Measurements from ENCODE around the gene SLC2A11. TPM values are rescaled to one million over a fixed set of nuclear protein-coding genes. Genes with fewer than 3 reads are reported as not detected.
A peak's percentile ranks its signal among the peaks of the same experiment; 100 is the strongest.

SLC2A11 gene
- total RNA-seq, 1 donor from 2014 or later = 9.4 TPM

DNA sequence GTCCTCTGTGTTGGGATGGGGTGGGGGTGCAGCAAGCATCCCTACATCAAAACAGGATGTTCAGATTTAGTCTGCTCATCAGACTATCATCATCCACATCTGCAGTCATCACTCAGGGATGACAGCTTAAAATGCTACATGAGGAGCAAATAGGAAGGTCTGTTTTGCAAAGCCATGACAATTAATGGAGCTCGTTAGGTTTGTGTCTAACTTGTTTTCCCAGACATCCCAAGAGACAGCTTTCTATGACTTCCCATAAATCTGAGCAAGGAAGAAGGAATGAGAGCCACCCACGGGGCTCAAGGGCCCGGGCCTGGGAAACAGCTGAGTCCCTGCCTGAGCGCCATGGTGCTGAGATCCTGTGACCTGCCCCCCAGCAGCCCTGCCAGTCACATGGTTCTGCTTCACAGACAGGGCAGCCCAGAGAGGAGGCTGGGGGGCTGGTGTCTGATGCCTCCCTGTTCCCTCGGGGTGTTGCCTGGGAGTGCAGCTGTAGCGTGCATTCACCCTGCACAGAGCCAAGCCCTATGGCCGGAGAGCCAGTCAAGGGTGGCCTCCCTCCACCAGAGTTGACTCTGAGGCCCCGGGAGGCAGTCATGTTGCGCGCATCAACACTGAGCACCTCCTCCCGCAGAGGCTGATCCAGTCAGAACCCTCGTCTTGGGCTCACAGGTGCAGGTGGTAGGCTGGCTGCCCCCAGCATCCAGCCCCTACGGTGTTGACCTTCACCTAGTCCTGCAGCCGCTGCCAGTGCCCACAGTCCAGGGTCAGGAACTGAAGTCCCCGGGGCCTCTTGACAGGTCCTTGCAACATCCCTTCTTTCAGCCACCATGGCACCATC is 30.9 kb upstream of the SLC2A11 start:
- intact Hi-C loops (cut with micrococcal nuclease) = no loop called here
- Mint-ChIP-seq H3K36me3 (ENCODE audit: low read depth) (peaks cover 59% of the 10 kb centered on the region), H3K4me3 (ENCODE audit: low read depth) (no peak overlapping the region), H3K9me3 (no peaks in the 10 kb centered on the region), H3K4me1 (ENCODE audit: low read depth) (peaks cover 10% of the 10 kb centered on the region), H3K27me3 (ENCODE audit: low read depth) (no peaks in the 10 kb centered on the region), H3K27ac (peak overlapping the region; percentile 81)
- DNase-seq (ENCODE audit: low spot score) = no peak

DNA sequence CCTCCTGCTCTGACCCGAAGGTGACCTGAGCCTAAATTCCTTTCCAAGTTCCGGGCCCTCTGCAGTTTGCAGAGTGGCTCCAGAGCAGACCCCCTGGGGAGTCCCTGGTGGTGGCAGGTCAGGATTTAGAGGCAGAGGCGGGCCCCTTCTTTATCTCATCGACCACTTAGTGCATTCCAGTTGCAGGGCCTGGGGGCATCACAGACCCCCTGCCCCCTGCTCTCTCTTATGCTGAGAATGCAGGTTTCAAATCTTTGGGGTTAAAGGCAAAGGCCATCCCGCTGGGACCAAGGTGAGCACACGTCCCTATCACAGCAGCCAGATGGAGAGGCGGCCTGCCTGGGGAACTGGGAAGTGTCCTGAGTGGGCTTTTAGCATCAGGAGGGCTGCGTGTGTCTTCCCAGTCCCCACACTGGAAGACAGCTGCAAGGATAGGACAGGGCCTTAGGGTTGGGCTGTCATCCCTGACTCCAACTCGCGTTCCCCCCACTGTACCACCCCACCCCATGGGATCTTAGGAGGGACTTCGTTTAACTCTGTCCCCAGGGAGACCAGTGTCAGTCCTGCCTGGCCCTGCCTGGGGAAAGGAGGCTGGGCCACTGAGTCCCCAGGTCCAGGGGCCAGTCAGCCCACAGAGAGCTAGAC is 30.2 kb upstream of the SLC2A11 start:
- no peak for DNase-seq (ENCODE audit: low spot score)
- peaks cover 52% of the 10 kb centered on the region for H3K36me3 Mint-ChIP-seq (ENCODE audit: low read depth)
- no peak overlapping the region for H3K27ac Mint-ChIP-seq
- no peaks in the 10 kb centered on the region for H3K9me3 Mint-ChIP-seq
- no peaks in the 10 kb centered on the region for H3K27me3 Mint-ChIP-seq (ENCODE audit: low read depth)
- intact Hi-C loops (cut with micrococcal nuclease) = no loop called here
- no peak overlapping the region for H3K4me3 Mint-ChIP-seq (ENCODE audit: low read depth)
- H3K4me1 Mint-ChIP-seq (ENCODE audit: low read depth) = peaks cover 10% of the 10 kb centered on the region

DNA sequence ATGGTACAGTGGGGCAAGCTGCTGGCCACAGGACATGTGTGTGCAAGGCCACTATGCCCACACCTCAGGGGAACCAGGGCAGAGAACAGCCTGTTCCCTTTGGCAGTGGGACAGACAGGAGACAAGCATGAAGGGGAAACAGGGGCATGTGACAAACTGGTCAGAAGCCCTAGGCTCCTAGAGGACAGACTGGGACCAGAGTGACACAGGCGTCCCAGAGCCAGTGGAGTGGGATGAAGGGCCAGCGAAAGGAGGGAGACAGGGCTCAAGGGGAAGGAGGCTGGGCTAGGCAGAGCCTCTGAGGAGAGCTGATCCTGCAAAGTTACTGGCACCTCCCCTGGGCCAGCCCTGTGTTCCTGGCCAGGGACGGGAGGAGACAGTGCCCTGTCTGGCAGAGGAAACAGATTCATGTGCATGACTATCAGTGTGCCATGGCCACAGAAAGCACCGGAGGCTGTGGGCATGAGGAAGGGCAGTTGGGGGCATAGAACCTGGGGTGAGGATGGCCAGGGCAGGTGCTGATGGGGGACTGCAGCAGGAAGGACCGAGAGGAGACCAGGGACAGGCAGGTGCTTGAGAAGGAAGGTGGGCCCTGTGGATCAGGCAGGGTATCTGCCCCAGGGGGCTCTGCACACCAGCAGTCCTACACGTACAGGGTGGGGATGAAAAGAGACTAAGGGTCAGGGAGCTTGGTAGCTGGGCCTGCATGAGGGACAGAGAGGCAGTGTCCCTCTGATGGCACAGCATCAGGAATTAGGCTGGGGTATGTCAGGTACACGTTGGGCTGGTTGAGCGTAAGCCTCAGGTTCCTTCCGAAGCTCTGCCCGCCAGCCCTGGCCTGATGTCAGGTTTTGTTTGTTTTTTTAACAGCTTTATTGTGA is 28.6 kb upstream of the SLC2A11 start:
- Mint-ChIP-seq H3K9me3 (no peaks in the 10 kb centered on the region), H3K4me1 (ENCODE audit: low read depth) (peaks cover 10% of the 10 kb centered on the region), H3K27me3 (ENCODE audit: low read depth) (no peaks in the 10 kb centered on the region), H3K36me3 (ENCODE audit: low read depth) (peaks cover 37% of the 10 kb centered on the region), H3K4me3 (ENCODE audit: low read depth) (no peak overlapping the region), H3K27ac (peak overlapping the region; percentile 47)
- intact Hi-C loops (cut with micrococcal nuclease) = no loop called here
- no peak for DNase-seq (ENCODE audit: low spot score)

DNA sequence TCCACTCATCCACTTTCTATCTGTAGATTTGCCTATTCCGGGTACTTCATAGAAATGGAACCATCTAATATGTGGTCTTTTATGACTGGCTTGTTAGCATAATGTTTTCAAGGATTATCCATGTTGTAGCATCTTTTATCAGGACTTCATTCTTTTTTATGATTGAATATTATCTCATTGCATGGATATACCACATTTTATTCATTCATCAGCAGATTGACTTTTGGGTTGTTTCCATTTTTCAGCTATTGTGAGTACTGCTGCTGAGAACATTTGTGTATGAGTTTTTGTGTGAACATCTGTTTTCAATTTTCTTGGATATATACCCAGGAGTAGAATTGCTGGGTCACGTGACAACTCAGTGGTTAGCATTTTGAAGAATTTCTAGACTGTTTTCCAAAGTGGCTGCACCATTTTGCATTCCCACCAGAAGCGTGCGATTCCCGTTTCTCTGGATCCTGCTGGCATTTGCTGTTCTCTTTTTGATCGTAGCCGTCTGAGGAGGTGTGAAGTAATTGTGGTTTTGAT is 27.8 kb upstream of the SLC2A11 start:
- Mint-ChIP-seq H3K4me1 (ENCODE audit: low read depth) (peaks cover 10% of the 10 kb centered on the region), H3K36me3 (ENCODE audit: low read depth) (peaks cover 34% of the 10 kb centered on the region), H3K27me3 (ENCODE audit: low read depth) (no peaks in the 10 kb centered on the region), H3K9me3 (no peaks in the 10 kb centered on the region), H3K4me3 (ENCODE audit: low read depth) (no peak overlapping the region), H3K27ac (no peak overlapping the region)
- DNase-seq (ENCODE audit: low spot score) = no peak
- intact Hi-C loops (cut with micrococcal nuclease) = no loop called here

DNA sequence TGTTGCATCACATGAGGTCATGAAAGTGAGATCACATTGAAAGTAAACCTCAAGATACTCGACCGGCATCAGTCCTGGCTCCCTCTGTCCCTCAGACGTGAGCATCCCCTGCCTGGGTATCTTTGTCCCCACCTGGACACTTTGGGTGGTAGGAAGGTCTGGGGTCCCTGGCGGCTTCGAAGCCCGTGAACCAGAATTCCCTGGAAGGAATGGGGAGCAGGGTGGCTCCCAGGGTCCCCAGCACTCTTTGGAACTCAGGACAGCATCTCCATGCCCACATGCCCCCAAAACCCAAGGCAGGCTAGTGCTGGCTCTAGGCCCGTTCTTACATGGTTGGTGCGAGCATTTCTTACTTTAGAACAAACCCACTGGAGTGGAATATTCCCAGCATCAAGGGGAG is 26.4 kb upstream of the SLC2A11 start:
- intact Hi-C loops (cut with micrococcal nuclease) = no loop called here
- Mint-ChIP-seq H3K4me1 (ENCODE audit: low read depth) (peaks cover 3% of the 10 kb centered on the region), H3K9me3 (no peaks in the 10 kb centered on the region), H3K27ac (no peak overlapping the region), H3K4me3 (ENCODE audit: low read depth) (no peak overlapping the region), H3K27me3 (ENCODE audit: low read depth) (no peaks in the 10 kb centered on the region), H3K36me3 (ENCODE audit: low read depth) (peaks cover 31% of the 10 kb centered on the region)
- no peak for DNase-seq (ENCODE audit: low spot score)

DNA sequence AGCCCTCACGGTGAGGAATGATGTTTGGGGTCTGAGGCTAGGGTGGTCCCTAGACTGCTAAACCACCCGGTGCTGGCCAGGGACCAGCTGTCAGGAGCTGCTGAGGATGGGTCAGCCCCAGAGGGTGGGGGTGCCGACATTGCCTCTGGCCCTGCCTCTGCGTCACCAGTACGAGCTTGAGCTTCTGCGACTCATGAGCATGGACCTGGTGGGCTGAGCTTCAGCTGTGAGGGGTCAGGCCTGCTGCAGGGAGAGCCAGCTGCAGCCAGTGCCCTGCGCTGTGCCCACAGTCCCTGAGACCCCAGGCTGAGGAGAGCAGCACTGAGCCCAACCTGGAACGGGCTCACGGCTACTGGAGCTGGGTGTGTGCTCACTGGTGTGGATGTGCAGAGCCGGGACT is 25.9 kb upstream of the SLC2A11 start:
- Mint-ChIP-seq H3K9me3 (no peaks in the 10 kb centered on the region), H3K4me3 (ENCODE audit: low read depth) (no peak overlapping the region), H3K27me3 (ENCODE audit: low read depth) (no peaks in the 10 kb centered on the region), H3K27ac (no peak overlapping the region), H3K36me3 (ENCODE audit: low read depth) (peaks cover 31% of the 10 kb centered on the region), H3K4me1 (ENCODE audit: low read depth) (no peaks in the 10 kb centered on the region)
- no peak for DNase-seq (ENCODE audit: low spot score)
- intact Hi-C loops (cut with micrococcal nuclease) = no loop called here

DNA sequence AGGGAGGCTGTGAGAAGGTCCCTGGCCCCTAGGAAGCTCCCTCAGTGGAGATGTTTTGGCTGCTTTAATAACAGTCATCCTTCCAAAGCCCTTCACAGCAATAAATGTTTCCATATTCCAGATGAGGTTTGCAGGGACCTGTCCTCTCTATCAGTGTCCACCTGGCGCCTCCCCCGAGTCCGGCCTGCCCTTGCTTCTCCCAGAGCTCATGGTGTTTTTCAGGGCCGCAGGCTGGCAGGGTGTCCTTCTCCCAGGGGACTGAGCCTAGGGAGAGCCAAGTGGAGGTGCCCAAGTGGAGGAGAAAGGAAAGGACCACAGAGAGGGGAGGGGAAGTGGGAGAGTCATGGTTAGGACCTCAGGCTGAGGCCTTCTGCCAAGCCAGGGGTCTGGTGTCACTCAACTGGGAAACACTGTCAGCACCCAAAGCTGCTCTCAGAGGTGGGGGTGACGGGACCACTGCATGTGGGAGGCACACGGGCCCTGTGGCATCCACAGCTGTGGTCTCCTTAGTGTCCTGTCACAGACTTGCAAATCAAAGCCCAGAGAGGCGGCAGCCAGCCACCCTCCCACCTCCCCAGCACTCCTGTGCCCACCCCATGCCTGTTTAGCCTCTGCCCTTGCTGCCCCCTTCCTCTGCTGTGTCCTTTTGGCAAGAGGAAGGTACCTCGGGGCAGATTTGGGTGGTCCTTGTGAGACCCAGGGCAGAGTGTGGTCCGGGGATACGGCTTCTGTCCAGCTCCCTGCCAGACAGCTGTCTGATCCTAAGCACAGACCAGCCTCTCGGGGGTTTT is 25.3 kb upstream of the SLC2A11 start:
- Mint-ChIP-seq H3K36me3 (ENCODE audit: low read depth) (peaks cover 31% of the 10 kb centered on the region), H3K9me3 (no peaks in the 10 kb centered on the region), H3K27me3 (ENCODE audit: low read depth) (no peaks in the 10 kb centered on the region), H3K4me1 (ENCODE audit: low read depth) (peaks cover 3% of the 10 kb centered on the region), H3K27ac (no peak overlapping the region), H3K4me3 (ENCODE audit: low read depth) (no peak overlapping the region)
- intact Hi-C loops (cut with micrococcal nuclease) = no loop called here
- no peak for DNase-seq (ENCODE audit: low spot score)

DNA sequence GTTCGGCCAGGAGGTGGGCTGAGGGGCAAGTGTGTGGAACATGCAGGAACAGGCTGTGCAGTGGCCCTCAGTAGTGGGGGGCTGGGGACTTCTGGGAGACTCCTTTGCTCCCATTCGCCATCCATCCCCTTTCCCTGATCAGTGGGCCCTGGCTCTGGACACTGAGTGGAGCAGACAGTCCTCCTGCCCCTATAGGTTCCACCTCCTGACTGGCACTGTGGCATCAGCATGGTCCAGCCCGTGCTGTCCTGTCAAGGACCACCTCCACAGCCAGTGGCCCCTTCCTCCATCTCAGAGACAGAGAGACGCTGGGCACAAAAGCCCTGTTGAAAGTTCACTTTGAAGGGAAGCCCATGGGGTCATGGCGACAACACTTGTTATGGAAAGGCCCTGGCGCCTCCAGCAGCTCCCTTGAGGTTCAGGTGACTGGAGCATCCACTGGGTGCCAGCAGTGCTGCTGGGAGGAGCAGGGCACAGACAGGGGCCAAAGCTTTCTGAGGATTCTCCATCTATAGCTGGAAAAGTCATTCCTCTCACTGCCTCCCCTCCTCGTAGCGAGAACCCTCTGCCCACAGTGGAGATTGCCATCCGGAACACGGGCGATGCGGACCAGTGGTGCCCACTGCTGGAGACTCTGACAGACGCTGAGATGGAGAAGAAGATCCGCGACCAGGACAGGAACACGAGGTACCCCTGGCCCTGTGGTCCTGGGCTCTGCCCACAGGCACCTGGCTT is 24.5 kb upstream of the SLC2A11 start:
- Mint-ChIP-seq H3K27ac (no peak overlapping the region), H3K27me3 (ENCODE audit: low read depth) (no peaks in the 10 kb centered on the region), H3K4me1 (ENCODE audit: low read depth) (peaks cover 7% of the 10 kb centered on the region), H3K36me3 (ENCODE audit: low read depth) (peaks cover 35% of the 10 kb centered on the region), H3K4me3 (ENCODE audit: low read depth) (no peak overlapping the region), H3K9me3 (no peaks in the 10 kb centered on the region)
- no peak for DNase-seq (ENCODE audit: low spot score)
- intact Hi-C loops (cut with micrococcal nuclease) = no loop called here

DNA sequence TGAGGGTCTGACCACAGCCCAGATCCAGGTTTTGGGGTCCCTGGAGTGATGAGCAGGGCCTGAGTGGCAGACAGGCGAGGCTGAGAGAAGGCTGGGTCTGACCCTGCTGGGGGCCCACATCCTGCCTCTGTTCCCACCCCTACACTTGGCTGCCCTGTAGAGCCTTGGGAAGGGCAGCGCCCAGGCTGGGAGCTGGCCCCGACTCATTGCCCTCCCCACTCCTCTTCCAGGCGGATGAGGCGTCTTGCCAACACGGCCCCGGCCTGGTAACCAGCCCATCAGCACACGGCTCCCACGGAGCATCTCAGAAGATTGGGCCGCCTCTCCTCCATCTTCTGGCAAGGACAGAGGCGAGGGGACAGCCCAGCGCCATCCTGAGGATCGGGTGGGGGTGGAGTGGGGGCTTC is 23.8 kb upstream of the SLC2A11 start:
- intact Hi-C loops (cut with micrococcal nuclease) = no loop called here
- no peaks in the 10 kb centered on the region for H3K27me3 Mint-ChIP-seq (ENCODE audit: low read depth)
- no peak overlapping the region for H3K4me3 Mint-ChIP-seq (ENCODE audit: low read depth)
- H3K27ac Mint-ChIP-seq = no peak overlapping the region
- DNase-seq (ENCODE audit: low spot score) = no peak
- no peaks in the 10 kb centered on the region for H3K9me3 Mint-ChIP-seq
- peaks cover 32% of the 10 kb centered on the region for H3K36me3 Mint-ChIP-seq (ENCODE audit: low read depth)
- H3K4me1 Mint-ChIP-seq (ENCODE audit: low read depth) = peaks cover 9% of the 10 kb centered on the region

DNA sequence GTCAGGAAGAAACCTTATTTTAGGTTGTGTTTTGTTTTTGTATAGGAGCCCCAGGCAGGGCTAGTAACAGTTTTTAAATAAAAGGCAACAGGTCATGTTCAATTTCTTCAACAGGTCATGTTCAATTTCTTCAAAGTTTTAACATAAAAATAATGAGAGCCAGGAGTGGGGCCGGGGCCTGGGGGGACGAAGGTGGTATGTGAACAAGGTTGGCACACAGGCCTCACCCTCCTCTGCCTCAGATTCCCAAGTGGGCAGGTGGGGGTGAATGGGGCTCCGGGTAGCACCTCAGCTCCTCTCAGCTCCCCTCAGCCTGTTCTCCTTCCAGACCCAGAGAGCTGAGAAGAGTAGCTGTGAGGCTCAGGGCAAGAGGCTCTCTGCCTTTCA is 23.3 kb upstream of the SLC2A11 start:
- peaks cover 2% of the 10 kb centered on the region for H3K27me3 Mint-ChIP-seq (ENCODE audit: low read depth)
- peaks cover 28% of the 10 kb centered on the region for H3K36me3 Mint-ChIP-seq (ENCODE audit: low read depth)
- intact Hi-C loops (cut with micrococcal nuclease) = no loop called here
- H3K27ac Mint-ChIP-seq = no peak overlapping the region
- H3K9me3 Mint-ChIP-seq = no peaks in the 10 kb centered on the region
- no peak for DNase-seq (ENCODE audit: low spot score)
- no peak overlapping the region for H3K4me3 Mint-ChIP-seq (ENCODE audit: low read depth)
- peaks cover 14% of the 10 kb centered on the region for H3K4me1 Mint-ChIP-seq (ENCODE audit: low read depth)

DNA sequence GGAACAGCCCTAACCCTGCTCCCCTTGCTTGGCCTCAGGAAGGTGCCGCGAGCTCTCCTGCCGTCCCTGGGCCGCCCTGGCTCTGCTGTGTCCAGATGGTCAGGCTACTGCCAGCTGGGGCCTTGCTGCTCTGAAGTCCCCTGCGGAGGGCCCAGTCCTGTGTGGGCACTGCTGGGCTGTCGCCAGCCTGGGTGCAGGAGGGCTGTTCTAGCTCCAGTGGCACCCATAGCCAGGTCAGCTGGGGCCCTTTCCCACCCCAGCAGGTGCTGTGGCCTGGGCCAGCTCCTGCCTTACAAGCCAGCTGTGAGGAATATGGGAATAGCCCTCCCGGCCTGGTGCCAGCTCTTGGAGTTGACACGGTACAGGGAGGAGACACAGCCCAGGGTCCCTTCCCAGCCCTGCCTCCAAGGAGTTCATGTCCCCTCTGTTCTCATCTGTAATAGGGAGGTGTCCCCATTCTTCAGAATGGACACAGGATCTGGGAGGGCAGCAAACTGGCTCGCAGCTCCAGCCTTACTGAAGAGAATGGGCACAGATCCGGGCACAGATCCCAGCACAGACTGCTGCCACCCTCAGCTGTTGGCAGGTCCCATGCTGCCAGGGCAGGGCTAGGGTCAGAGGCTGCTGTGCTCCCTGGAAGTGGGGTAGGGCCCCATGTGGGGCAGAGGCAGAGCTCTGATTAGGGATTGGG is 22.7 kb upstream of the SLC2A11 start:
- Mint-ChIP-seq H3K4me3 (ENCODE audit: low read depth) (no peak overlapping the region), H3K9me3 (no peaks in the 10 kb centered on the region), H3K27me3 (ENCODE audit: low read depth) (peaks cover 2% of the 10 kb centered on the region), H3K27ac (no peak overlapping the region), H3K4me1 (ENCODE audit: low read depth) (peaks cover 17% of the 10 kb centered on the region), H3K36me3 (ENCODE audit: low read depth) (peaks cover 28% of the 10 kb centered on the region)
- intact Hi-C loops (cut with micrococcal nuclease) = loop anchor here (5.0 kb wide), 2 partner anchors 118 to 208 kb away; no protein-coding TSS in a partner anchor
- no peak for DNase-seq (ENCODE audit: low spot score)
